ENCODE data around the gene RILPL2.
A peak's percentile ranks its signal among the peaks of the same experiment; 100 is the strongest.

RILPL2 gene

GRCh38 chr12:123428591-123428990 lies 7.9 kb downstream of the RILPL2 start:
- Histone ChIP-seq H3K79me2 (ENCODE audit: low read length) (no peaks in the 10 kb centered on the region), H3K9ac (ENCODE audit: low read length) (no peak overlapping the region), H3F3A (ENCODE audit: insufficient read depth, low read length) (no peaks in the 10 kb centered on the region), H2AFZ (ENCODE audit: low read length) (no peak overlapping the region), H3K9me2 (replicated peaks; ENCODE audit: insufficient read depth, low read length) (no peaks in the 10 kb centered on the region), H3K4me1 (ENCODE audit: low read length) (no peaks in the 10 kb centered on the region), H3K27ac (ENCODE audit: low read length) (no peak overlapping the region), H3K27me3 (replicated peaks; ENCODE audit: insufficient read depth, low read length) (no peaks in the 10 kb centered on the region), H3K4me3 (ENCODE audit: low read length) (no peak overlapping the region), H4K20me1 (ENCODE audit: insufficient read depth, low read length) (no peaks in the 10 kb centered on the region), H3K9me3 (replicated peaks; ENCODE audit: insufficient read depth, low read length) (no peaks in the 10 kb centered on the region), H3K36me3 (replicated peaks; ENCODE audit: insufficient read depth, low read length) (no peaks in the 10 kb centered on the region), H3K4me2 (ENCODE audit: low read depth, low read length) (no peak overlapping the region)
- DNase-seq = no peak
- TF ChIP-seq CTCF (IDR thresholded peaks at IDR 0.05; ENCODE audit: low read length) (no peak), EZH2phosphoT487 (IDR thresholded peaks at IDR 0.05; ENCODE audit: low read length) (no peak), EZH2 (optimal IDR thresholded peaks at IDR 0.05; ENCODE audit: low read depth, low read length) (no peak)

GRCh38 chr12:123427036-123427769 lies 9.3 kb downstream of the RILPL2 start:
- H3K79me2 ChIP-seq (ENCODE audit: low read length) = no peaks in the 10 kb centered on the region
- no peaks in the 10 kb centered on the region for H3K27me3 ChIP-seq (replicated peaks; ENCODE audit: insufficient read depth, low read length)
- H4K20me1 ChIP-seq (ENCODE audit: insufficient read depth, low read length) = no peaks in the 10 kb centered on the region
- no peaks in the 10 kb centered on the region for H3F3A ChIP-seq (ENCODE audit: insufficient read depth, low read length)
- H3K36me3 ChIP-seq (replicated peaks; ENCODE audit: insufficient read depth, low read length) = no peaks in the 10 kb centered on the region
- no peaks in the 10 kb centered on the region for H3K4me1 ChIP-seq (ENCODE audit: low read length)
- H3K4me2 ChIP-seq (ENCODE audit: low read depth, low read length) = no peak overlapping the region
- H3K9me3 ChIP-seq (replicated peaks; ENCODE audit: insufficient read depth, low read length) = no peaks in the 10 kb centered on the region
- H2AFZ ChIP-seq (ENCODE audit: low read length) = no peak overlapping the region
- no peak overlapping the region for H3K9ac ChIP-seq (ENCODE audit: low read length)
- TF ChIP-seq EZH2phosphoT487 (IDR thresholded peaks at IDR 0.05; ENCODE audit: low read length) = no peak
- no peak for TF ChIP-seq CTCF (IDR thresholded peaks at IDR 0.05; ENCODE audit: low read length)
- no peak for TF ChIP-seq EZH2 (optimal IDR thresholded peaks at IDR 0.05; ENCODE audit: low read depth, low read length)
- no peak overlapping the region for H3K4me3 ChIP-seq (ENCODE audit: low read length)
- no peaks in the 10 kb centered on the region for H3K9me2 ChIP-seq (replicated peaks; ENCODE audit: insufficient read depth, low read length)
- DNase-seq = peak; percentile 67
- peak overlapping the region; percentile 34; the same call in 1 of the 2 replicates for H3K27ac ChIP-seq (ENCODE audit: low read length)

- no peak overlapping the region for H2AFZ ChIP-seq (ENCODE audit: low read length)
- no peaks in the 10 kb centered on the region for H3K4me1 ChIP-seq (ENCODE audit: low read length)
- no peak overlapping the region for H3K4me2 ChIP-seq (ENCODE audit: low read depth, low read length)
- H3K36me3 ChIP-seq (replicated peaks; ENCODE audit: insufficient read depth, low read length) = no peaks in the 10 kb centered on the region
- no peak overlapping the region for H3K4me3 ChIP-seq (ENCODE audit: low read length)
- no peak for DNase-seq
- H3K79me2 ChIP-seq (ENCODE audit: low read length) = no peaks in the 10 kb centered on the region
- no peak for TF ChIP-seq EZH2phosphoT487 (IDR thresholded peaks at IDR 0.05; ENCODE audit: low read length)
- TF ChIP-seq EZH2 (optimal IDR thresholded peaks at IDR 0.05; ENCODE audit: low read depth, low read length) = no peak
- no peak for TF ChIP-seq CTCF (IDR thresholded peaks at IDR 0.05; ENCODE audit: low read length)
- no peak overlapping the region for H3K27ac ChIP-seq (ENCODE audit: low read length)
- no peaks in the 10 kb centered on the region for H3K9me3 ChIP-seq (replicated peaks; ENCODE audit: insufficient read depth, low read length)
- no peaks in the 10 kb centered on the region for H4K20me1 ChIP-seq (ENCODE audit: insufficient read depth, low read length)
- H3K27me3 ChIP-seq (replicated peaks; ENCODE audit: insufficient read depth, low read length) = no peaks in the 10 kb centered on the region
- H3F3A ChIP-seq (ENCODE audit: insufficient read depth, low read length) = no peaks in the 10 kb centered on the region
- no peaks in the 10 kb centered on the region for H3K9me2 ChIP-seq (replicated peaks; ENCODE audit: insufficient read depth, low read length)
- no peak overlapping the region for H3K9ac ChIP-seq (ENCODE audit: low read length)
These were observed 15.2 kb downstream of the RILPL2 start for GRCh38 chr12:123421314-123421713.
